GM21515 (cell line): ENCODE results near the gene CEP44.
"Not testable (repeated sequence)": the region's sequence is repeated elsewhere in the genome, so short reads cannot be mapped to it uniquely, and the experiment has no call there.

Experiments used
- ATAC-seq: cut with Tn5 transposase; IDR thresholded peaks from one replicate; pipeline ENCODE4 v1.9.1; 2021; ENCODE audit not compliant: unreplicated experiment

CEP44 gene

DNA sequence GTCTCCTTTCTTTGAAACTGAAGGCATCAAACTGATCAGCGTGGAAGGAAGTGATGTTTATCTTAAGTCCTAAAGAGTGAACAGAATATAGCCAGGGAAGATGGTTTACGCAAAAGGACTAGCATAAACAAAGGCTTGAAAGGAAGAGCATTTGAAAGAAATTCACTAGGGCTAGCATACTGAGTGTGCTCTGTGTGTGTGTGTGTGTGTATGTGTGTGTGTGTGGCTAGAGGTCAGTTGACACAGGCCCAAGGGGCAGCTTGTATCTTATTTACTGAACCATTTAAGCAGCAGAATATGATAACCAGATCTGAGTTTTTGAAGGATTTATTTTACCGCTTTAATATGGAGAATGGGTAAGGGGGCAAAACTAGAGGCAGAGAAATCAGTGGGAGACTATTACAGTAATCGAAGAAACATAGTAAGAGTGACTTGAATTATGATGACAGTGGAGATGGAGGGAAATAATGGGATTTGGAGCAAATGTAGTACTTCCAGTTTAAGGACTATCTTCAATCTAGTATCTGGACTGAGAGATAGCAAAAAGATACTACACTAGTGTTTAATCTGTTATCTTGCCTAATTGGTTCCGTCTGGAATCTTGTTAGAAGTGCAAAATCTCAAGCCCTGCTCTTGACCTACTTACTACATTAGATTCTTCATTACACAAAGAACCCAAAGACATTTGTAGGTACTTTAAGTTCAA is 36.9 kb downstream of the CEP44 start:
- ATAC-seq, result no peak

DNA sequence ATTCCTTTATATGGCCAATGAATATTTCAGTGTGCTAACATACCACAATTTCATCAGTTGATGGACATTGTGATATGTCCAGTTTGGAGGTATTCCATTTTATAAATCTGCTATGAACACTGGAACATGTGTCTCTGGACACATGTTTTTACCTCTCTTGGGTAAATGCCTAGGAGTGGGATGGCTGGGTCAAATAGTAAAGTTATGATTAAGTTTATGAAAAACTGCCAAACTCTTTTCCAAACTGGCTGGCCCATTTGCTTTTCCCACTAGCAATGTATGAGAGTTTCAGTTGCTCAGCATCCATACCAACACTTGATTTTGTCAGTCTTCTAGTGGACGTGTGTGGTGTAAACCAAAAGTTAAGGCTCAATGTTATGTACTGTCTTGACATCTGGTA is 40.5 kb downstream of the CEP44 start:
- ATAC-seq, result no peak

DNA sequence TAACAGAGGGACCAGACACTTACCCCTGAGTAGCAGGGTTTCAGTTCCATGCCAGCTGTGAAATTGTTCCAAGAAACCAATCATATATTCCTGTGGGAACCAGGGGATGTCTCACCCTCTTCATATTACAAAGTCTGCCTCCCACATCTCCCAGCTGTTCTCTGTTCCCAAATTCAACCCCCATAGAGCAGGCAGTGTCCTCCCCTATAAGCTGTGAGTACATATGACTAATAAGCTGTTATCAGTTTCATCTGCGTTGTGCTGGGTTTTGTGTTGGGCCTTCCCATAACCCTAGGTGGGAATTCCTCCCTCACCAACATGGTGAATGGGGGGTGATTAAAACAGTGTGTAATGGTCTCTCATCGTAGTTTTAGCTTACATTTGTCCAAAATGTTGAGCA is 41.0 kb downstream of the CEP44 start:
- no peak for ATAC-seq

DNA sequence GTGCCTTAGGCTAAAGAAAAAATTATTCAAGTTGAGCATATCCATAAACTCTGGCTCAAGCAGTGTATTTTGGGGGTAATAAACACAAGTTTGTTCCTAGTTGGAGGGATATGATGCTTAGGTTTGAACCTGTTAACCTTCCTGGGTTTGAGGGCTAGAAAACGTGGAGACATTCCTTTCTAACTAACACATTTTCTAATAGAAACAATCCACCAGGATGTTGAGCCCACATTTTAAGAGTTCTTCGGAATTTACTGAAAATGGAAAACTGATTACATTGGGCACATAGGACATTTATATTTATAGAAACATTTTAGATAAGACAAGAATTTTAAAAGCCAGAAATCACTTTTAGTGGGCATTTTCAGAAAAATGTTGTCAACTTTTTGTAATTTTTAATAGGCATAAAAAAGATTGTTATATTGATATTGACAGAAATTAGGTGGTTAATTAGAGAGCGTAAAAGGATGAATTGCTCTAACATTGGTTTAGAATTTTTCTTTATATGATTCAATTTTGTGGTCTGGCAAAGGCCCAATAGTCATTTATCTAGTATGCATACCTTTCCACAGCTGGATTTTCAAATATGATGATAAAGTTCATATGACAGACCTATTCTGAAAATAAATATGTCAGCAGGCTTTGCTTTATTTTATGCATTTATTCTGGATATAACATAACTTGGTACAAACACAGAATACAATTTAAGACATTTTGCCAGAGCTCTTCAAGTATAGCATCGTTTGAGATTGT is 49.2 kb downstream of the CEP44 start:
- no peak for ATAC-seq

DNA sequence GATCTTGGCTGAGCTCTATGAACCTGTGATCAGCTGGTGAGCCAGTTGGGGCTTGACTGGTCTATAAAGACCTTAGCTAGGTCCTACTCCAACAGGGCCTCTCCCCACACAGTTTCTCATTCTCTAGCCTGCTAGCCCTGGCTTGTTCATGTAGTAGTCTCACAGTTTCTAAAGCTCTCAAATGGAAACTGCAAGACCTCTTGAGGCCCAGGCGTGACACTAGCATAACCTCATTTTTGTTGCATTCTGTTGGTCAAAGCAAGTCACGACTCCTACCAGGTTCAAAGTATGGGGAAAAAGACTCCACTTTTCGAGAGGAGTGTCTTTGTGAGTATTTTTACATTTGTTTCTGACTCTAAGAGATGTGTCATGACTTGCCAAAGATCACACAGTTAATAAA is 50.9 kb downstream of the CEP44 start:
- peak; percentile 97 for ATAC-seq

DNA sequence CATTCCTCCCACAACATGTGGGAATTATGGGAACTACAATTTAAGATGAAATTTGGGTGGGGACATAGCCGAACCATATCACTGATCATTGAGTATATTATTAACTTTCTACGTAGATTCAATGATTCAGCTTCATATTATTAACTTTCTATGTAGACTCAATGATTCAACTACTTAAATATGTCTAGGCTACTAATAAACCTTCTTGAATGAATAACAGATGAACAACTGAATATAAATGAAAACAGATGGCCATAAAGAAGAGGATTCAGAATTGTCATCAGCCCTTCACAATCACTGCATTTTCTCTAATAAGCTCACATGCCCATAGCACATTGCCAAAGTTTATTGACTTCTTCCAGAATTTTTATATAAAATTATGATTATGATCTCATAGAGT is 57.0 kb downstream of the CEP44 start:
- no peak for ATAC-seq

DNA sequence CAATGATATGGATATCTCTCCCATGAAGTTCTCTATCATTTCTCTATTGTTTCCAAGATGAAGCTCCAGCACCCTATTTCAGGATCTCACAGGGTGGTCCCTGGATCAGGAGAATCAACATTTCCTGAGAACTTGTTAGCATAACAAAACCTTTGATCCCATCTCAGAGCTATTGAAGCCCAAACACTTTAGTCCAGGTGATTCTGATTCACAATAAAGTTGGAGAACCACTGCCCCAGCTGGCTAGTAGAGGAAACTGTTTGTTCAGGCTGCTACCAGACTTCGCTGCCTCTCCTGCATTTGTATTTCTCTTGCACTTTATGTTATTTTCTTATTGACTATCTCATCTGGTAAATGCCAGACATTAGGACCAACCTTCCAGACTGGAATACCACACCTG is 65.4 kb downstream of the CEP44 start:
- no peak for ATAC-seq

DNA sequence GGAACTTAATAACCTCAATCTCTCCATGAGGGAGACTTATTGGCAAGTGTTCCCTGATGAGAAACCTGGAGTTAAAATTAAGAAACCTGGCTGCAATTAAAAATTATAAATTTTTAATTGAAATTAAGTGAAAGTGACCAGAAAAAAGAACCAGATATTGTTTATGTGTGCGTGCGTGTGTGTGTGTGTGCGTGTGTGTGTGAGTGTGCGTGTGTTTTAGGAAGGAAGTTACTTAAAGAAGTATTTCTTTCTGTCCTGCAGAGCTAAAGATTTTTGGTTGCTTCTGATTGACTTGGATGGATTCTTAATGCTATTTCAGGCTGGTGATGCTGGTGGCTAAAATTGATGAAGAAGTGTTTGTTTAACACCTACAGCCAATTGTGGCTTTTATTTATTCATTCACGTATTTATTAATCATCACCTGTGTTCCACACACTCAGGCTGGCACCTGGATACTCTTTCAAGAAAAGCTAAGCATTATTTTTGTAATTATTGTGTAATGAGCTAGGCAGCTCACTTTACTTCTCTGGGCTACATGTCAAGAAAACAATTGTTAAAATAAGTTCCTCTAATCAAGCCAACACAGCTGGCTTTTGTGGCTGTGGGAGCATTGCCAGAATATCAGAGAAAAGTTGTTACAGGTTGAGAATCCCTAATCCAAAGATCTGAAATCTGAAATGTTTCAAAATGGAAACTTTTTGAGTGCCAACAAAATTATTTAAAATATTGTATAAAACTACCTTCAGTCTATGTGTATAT is 68.5 kb downstream of the CEP44 start:
- ATAC-seq, result no peak

DNA sequence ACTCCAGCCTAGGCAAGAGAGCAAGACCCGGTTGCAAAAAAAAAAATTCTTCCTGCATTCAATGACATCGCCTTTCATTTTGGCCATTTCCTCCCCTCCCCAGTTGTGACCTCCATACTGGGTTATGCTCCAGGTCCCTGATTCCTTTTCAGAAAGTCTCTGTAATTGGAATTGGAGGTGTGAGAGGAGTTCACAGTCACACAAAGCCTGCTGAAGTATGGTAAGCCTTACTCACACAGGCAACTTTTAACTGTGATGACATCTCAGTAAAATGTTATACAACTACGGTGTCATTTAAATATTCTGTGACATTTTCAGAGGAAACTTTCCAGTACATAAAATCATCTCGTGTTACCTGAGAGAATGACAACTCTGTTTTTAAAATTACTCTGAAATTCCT is 73.6 kb downstream of the CEP44 start:
- ATAC-seq, result no peak

DNA sequence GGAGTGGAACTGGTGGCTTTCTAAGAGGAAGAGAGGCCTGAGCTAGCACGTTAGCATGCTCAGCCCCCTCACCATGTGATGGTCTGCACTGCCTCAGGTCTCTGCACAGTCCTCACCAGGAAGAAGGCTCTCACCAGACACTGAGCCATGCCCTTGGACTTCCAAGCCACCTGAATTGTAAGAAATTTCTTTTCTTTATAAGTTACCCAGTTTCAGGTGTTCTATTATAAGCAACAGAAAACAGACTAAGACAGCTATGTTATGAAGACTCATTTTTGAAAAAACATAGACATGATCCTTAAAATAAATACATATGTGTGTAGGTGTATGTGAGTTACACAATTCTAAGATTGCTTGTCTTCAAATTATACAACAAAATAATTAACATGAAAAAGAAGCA is 74.7 kb downstream of the CEP44 start:
- peak; percentile 49 for ATAC-seq

DNA sequence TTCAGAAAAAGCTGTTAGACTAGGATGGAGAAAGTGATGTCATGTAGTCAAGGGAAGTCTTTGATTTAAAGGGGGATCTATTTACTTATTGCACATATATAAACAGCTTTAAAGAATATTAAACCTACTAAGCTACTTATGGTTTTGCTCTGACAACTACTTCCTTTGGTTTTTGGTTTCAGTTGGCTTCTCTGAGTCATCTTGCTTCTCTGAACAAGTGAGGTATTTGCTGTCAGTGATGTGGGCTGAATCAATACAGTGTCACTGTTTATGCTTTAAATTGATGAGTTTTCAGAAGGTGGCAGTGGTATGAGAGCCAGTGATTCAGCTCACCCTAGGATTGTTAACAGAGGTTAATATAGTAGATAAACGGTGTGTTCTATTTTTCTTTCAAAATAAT is 75.1 kb downstream of the CEP44 start:
- ATAC-seq, result peak; percentile 99

DNA sequence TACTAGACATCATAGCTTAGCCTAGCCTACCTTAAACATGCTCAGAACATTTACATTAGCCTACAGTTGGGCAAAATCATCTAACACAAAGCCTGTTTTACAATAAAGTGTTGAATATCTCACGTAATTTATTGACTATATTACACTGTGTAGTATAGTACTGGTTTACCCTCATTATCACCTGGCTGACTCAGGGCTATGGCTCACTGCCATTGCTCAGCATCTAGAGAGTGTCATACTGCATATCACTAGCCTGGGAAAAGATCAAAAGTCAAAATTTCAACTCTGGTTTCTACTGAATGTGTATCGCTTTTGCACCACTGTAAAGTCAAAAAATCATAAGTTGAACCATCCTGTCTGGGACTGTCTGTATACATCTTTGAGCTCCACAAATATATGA is 78.6 kb downstream of the CEP44 start:
- no peak for ATAC-seq

DNA sequence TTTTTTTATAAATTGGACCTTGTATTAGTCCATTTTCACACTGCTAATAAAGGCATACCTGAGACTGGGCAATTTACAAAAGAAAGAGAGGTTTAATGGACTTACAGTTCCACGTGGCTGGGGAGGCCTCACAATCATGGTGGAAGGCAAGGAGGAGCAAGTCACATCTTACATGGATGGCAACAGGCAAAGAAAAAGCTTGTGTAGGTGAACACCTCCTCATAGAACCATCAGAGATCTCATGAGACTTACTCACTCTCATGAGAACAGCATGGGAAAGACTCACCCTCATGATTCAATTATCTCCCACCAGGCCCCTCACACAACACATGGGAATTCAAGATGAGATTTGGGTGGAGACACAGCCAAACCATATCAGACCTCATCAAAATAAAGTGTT is 80.1 kb downstream of the CEP44 start:
- not testable (repeated sequence) for ATAC-seq

DNA sequence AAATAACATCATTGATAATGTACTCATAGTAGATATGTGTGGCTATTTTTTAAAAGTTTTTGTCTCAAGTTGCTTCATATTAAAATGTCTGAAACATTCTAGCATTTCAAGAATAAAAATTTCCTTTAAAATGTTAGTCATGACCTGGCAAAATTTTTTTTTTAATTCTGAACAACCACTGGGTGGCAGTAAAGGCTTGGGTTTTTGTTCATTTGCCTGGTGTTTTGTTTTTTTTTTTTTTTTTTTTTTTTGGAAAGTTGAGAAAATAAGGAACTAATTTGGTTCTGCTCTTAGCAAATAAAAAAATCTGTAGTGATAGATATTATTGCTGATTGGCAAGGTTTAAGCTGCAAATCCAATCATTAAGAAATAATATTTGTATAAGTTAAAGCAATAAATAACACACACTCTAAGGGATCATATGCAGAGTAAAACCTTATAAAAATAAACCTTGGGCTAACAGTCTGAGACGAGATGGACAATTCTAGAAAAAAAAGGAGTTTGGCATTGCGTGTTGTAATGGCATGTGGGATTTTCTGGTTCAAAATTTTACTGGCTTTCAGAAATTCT is 81.4 kb downstream of the CEP44 start:
- ATAC-seq, result no peak

DNA sequence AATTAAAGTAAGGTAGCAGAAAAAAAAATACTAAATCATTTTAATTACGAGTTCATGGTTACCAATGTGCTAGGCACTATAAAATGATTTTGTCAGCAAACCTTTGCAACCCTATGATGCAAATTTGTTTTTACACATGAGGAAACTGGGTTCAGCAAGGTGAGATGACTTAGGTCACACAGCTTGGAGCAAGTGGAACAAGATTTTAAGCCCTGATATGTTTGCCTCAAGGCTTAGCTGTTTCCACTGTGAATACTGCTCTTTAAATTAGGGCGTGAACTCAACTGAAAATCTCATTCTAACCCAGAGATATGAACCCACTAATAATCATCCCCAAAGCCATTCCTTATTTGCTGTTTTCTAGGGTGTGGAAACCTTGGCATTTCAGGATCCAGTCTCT is 86.3 kb downstream of the CEP44 start:
- no peak for ATAC-seq

DNA sequence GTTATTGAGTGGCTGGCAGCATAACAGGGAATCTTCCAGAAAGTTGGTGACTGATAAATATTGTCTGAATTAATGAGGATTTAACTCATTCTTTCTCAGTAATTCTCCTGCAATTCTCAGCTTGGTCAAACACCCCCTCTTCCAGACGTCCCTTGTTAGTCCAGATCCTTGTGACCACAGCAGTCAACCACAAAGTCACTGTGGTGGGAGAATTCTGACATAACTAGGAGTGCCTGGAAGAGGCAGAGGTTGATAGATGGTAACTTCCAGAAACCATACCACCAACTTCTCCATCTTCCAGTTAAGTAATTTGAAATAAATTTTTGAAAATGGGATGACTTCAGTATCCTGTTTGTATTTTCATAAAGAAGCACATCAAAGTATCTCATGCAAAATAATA is 90.1 kb downstream of the CEP44 start:
- ATAC-seq, result no peak

DNA sequence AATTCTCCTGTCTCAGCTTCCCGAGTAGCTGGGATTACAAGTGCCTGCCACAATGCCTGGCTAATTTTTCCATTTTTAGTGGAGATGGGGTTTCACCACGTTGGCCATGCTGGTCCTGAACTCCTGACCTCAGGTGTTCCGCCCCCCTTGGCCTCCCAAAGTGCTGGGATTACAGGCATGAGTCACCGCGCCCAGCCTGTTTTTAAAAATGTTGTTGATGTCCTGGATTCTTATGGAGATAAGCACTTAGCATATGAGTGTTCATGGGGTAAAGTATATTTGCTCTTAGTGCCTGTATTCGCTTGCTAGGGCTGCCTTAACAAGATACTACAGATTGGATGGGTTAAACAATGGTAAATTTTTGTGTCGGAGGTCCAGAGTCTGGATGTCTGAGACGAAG is 91.7 kb downstream of the CEP44 start:
- ATAC-seq, result no peak

DNA sequence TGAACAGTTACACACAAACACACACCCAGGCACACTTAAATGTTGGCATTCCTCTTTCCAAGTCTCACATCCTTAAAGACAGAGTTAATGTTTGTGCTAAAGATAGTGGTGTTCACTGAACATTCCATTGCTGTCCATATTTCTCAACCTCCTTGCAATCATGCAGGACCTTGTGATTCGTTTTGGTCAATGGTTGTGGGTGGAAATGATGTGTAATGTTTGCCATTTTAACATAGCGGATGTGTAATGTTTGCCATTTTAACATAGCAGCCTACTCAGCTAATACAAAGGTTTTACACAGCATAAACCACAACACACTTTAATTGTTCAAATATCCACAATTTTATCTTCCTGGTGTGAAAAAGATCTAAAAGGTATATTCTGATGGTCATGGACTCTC is 93.9 kb downstream of the CEP44 start:
- ATAC-seq, result no peak

DNA sequence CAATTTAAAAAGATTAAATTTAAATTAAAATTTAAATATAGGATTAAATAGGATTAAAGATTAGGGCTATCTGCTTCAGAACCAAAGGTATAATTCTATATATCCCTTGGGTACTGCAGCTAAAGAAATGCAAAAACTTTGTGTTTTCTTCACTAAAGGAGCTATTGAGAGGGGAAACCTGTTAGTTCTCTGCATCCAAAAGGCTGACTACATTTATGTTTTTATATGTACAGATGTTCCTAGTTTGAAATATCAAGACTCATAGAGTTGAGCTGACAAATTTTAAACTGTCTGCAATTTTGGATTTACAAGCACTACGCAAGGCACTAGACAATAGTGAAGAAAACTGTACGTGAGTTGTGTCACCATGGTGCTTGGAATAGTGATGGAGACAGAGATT is 95.2 kb downstream of the CEP44 start:
- no peak for ATAC-seq

DNA sequence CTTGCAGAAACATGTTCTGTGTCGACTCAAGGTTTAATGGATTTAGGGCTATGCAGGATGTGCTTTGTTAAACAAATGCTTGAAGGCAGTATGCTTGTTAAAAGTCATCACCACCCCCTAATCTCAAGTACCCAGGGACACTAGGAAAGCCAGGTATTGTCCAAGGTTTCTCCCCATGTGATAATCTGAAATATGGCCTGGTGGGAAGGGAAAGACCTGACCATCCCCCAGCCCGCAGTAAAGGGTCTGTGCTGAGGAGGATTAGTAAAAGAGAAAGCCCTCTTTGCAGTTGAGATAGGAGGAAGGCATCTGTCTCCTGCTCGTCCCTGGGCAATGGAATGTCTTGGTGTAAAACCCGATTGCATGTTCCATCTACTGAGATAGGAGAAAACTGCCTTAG is 96.5 kb downstream of the CEP44 start:
- not testable (repeated sequence) for ATAC-seq

DNA sequence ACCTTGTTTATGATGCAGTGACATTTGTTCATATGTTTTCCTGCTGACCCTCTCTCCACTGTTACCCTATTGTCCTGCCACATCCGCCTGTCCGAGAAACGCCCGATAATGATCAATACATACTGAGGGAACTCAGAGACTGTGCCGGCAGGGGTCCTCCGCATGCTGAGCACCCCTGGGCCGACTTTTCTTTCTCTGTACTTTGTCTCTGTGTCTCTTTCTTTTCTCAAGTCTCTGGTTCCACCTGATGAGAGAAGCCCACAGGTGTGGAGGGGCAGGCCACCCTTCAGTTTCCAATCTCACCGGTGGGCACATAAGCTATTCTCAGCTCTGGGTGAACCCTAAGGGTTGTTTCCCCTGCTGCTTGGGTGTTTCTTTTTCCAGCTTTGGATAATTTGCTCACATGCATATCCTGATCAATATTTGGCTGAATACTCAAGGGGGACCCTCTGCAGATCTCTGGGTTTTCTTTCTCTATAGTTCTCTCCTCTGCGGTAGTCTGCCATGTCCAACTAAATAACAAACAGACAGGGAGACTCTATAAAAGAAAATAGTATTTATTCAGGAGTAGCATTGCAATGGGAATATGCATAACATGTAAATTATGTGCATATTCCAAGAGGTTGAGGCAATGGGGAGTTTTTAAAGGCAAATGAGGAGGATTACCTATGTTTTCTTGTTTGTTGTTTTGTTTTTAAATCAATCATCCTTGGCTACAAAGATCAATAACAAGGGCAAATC is 97.2 kb downstream of the CEP44 start:
- no peak for ATAC-seq
